OCI-LY3 (cell line): ENCODE measurements around the gene GRIA2.
A peak's percentile ranks its signal among the peaks of the same experiment; 100 is the strongest.
"Not testable (repeated sequence)": the region's sequence is repeated elsewhere in the genome, so short reads cannot be mapped to it uniquely, and the experiment has no call there.

Experiments
- H2AFZ ChIP-seq: fragments of 200-600, 300-600 bp; shearing (Covaris generic); 2 replicates; pipeline ENCODE4 v1.6.0; 2014; ENCODE audit warnings: antibody characterized with exemption, low read depth, low read length
- H3K27ac ChIP-seq: fragments of 200-600, 300-600 bp; sonication (generic); 2 replicates; pipeline ENCODE4 v1.5.1; 2014; ENCODE audit warnings: mild to moderate bottlenecking, low read length, moderate library complexity, mixed read lengths
- H3K27me3 ChIP-seq: fragments of 200-600, 300-600 bp; sonication (generic); 2 replicates; pipeline ENCODE4 v1.6.1; 2014; ENCODE audit warnings: low read depth, low read length, mixed read lengths
- H3K36me3 ChIP-seq: fragments of 200-600, 300-600 bp; sonication (generic); replicated peaks from 2 replicates; pipeline ENCODE3; 2014; ENCODE audit warnings: low read depth, low read length, mixed read lengths
- H3K4me1 ChIP-seq: fragments of 300-600, 200-600 bp; sonication (generic); 2 replicates; pipeline ENCODE4 v1.6.1; 2014; ENCODE audit warnings: low read length, mixed read lengths
- H3K4me2 ChIP-seq: fragments of 200-600, 300-600 bp; sonication (generic); 2 replicates; pipeline ENCODE4 v1.6.1; 2014; ENCODE audit warnings: low read length, mixed read lengths
- H3K4me3 ChIP-seq: fragments of 300-600, 200-600 bp; sonication (generic); 2 replicates; pipeline ENCODE4 v1.5.1; 2014; ENCODE audit warnings: antibody characterized with exemption, mild to moderate bottlenecking, low read length, moderate library complexity
- H3K79me2 ChIP-seq: fragments of 300-600, 200-600 bp; shearing (Covaris generic); 2 replicates; pipeline ENCODE4 v1.6.1; 2014; ENCODE audit warnings: mild to moderate bottlenecking, low read length, mixed read lengths
- H3K9ac ChIP-seq: fragments of 300-600, 200-600 bp; shearing (Covaris generic); 2 replicates; pipeline ENCODE4 v1.6.0; 2014; ENCODE audit warnings: mild to moderate bottlenecking, low read length, moderate library complexity
- H3K9me3 ChIP-seq: fragments of 200-600, 300-600 bp; shearing (Covaris generic); 2 replicates; pipeline ENCODE4 v1.6.1; 2014; ENCODE audit warnings: low read length, mixed read lengths; ENCODE audit not compliant: insufficient read depth
- H4K20me1 ChIP-seq: fragments of 200-600, 300-600 bp; sonication (generic); 2 replicates; pipeline ENCODE4 v1.6.1; 2016; ENCODE audit warnings: low read length, mixed read lengths; ENCODE audit not compliant: insufficient read depth
- CTCF ChIP-seq: fragments of 200-600, 300-600 bp; sonication (generic); IDR thresholded peaks from 2 replicates; pipeline ENCODE4 v1.5.1; 2014; ENCODE audit warnings: antibody characterized with exemption, low read length, low read depth
- EZH2phosphoT487 ChIP-seq: fragments of 200-600 bp; shearing (Covaris generic); IDR thresholded peaks from 2 replicates; pipeline ENCODE4 v1.6.1; 2018; ENCODE audit warnings: antibody characterized with exemption, mixed run types, low read depth

The GRIA2 gene

GRCh38 chr4:157220371-157220881 is at the start of gene GRIA2:
TSS of gene GRIA2 (plus strand) at chr4:157220728. CDS start at chr4:157221043, 315 bp downstream.
- no peaks in the 10 kb centered on the region for H3K36me3 ChIP-seq
- no peak within 1 kb of the TSS for H3K27ac ChIP-seq
- no peaks in the 10 kb centered on the region for H3K27me3 ChIP-seq
- no peaks in the 10 kb centered on the region for H4K20me1 ChIP-seq
- H2AFZ ChIP-seq, result no peak within 1 kb of the TSS
- H3K4me2 ChIP-seq, result no peak within 1 kb of the TSS
- H3K9me3 ChIP-seq, result no peaks in the 10 kb centered on the region
- TF ChIP-seq CTCF, result no peak
- H3K4me3 ChIP-seq, result no peak within 1 kb of the TSS
- H3K4me1 ChIP-seq, result peaks cover 3% of the 10 kb centered on the region; the same call in 1 of the 2 replicates
- no peak within 1 kb of the TSS for H3K9ac ChIP-seq
- no peaks in the 10 kb centered on the region for H3K79me2 ChIP-seq

DNA sequence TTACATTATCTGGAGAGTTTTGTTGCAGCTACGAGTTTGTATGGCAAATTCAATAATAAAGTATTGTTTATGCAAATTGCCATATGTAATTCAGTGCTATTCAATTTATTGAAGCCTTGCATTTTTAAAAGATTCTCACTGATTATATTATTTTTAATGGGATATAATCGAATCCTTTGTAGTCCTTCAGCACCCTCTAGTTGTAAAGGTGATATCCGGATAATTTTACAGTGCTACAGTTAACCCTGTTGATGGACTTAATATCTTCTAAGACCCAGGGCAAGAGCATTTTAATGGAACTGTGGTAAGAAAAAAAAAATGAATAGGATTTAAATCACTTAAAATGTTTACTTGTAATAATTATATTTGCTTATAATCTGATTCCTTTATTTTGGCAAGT is 48.5 kb upstream of the GRIA2 start:
- Histone ChIP-seq H3K9ac (no peak overlapping the region), H4K20me1 (no peaks in the 10 kb centered on the region), H3K79me2 (no peaks in the 10 kb centered on the region), H3K4me1 (no peaks in the 10 kb centered on the region), H3K27ac (no peak overlapping the region), H3K4me3 (no peak overlapping the region), H3K27me3 (no peaks in the 10 kb centered on the region), H3K9me3 (no peaks in the 10 kb centered on the region), H3K36me3 (no peaks in the 10 kb centered on the region), H3K4me2 (no peak overlapping the region), H2AFZ (no peak overlapping the region)
- TF ChIP-seq EZH2phosphoT487, result no peak
- peak; percentile 30; the same call in 1 of the 2 replicates for TF ChIP-seq CTCF

DNA sequence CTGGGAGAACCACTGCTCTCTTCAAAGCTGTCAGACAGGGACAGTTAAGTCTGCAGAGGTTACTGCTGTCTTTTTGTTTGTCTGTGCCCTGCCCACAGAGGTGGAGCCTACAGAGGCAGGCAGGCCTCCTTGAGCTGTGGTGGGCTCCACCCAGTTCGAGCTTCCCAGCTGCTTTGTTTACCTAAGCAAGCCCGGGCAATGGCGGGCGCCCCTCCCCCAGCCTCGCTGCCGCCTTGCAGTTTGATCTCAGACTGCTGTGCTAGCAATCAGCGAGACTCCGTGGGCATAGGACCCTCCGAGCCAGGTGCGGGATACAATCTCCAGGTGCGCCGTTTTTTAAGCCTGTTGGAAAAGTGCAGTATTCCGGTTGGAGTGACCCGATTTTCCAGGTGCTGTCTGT is 40.3 kb upstream of the GRIA2 start:
- H3K4me3 ChIP-seq, H3K36me3 ChIP-seq, H3K4me2 ChIP-seq, H2AFZ ChIP-seq, H4K20me1 ChIP-seq, H3K9me3 ChIP-seq, H3K9ac ChIP-seq, H3K79me2 ChIP-seq, H3K27ac ChIP-seq, H3K4me1 ChIP-seq, H3K27me3 ChIP-seq: not testable (repeated sequence)

GRCh38 chr4:157184300-157184699 is 36.2 kb upstream of the GRIA2 start:
- H3K9me3 ChIP-seq, result no peaks in the 10 kb centered on the region
- no peaks in the 10 kb centered on the region for H3K79me2 ChIP-seq
- no peak overlapping the region for H3K9ac ChIP-seq
- H3K27me3 ChIP-seq, result no peaks in the 10 kb centered on the region
- H3K4me1 ChIP-seq, result no peaks in the 10 kb centered on the region
- no peak overlapping the region for H3K4me3 ChIP-seq
- no peaks in the 10 kb centered on the region for H3K36me3 ChIP-seq
- H4K20me1 ChIP-seq, result no peaks in the 10 kb centered on the region
- H2AFZ ChIP-seq, result no peak overlapping the region
- no peak overlapping the region for H3K4me2 ChIP-seq
- no peak for TF ChIP-seq CTCF
- TF ChIP-seq EZH2phosphoT487, result no peak
- no peak overlapping the region for H3K27ac ChIP-seq

GRCh38 chr4:157185363-157185762 is 35.2 kb upstream of the GRIA2 start:
- H3K4me1 ChIP-seq, result no peaks in the 10 kb centered on the region
- H3K9ac ChIP-seq, result no peak overlapping the region
- no peaks in the 10 kb centered on the region for H3K27me3 ChIP-seq
- H3K36me3 ChIP-seq, result no peaks in the 10 kb centered on the region
- TF ChIP-seq EZH2phosphoT487, result no peak
- TF ChIP-seq CTCF, result no peak
- H3K4me2 ChIP-seq, result no peak overlapping the region
- no peaks in the 10 kb centered on the region for H4K20me1 ChIP-seq
- no peaks in the 10 kb centered on the region for H3K79me2 ChIP-seq
- H3K27ac ChIP-seq, result no peak overlapping the region
- no peak overlapping the region for H2AFZ ChIP-seq
- H3K4me3 ChIP-seq, result no peak overlapping the region
- no peaks in the 10 kb centered on the region for H3K9me3 ChIP-seq
